Right cardiac atrium (tissue), 5 donors: Measurements from ENCODE around the gene THRSP. TPM values are rescaled to one million over a fixed set of nuclear protein-coding genes. Genes with fewer than 3 reads are reported as not detected.
A peak's percentile ranks its signal among the peaks of the same experiment; 100 is the strongest.
"Not testable (repeated sequence)": the region's sequence is repeated elsewhere in the genome, so short reads cannot be mapped to it uniquely, and the experiment has no call there.

Experiments
- ATAC-seq, 2 donors: fragments of 200-7000 bp; cut with Tn5 transposase; one replicate each; pipeline versions ENCODE4 v1.8.0 to v1.9.1; 2020; ENCODE audit warnings: moderate library complexity in 2 of 2, mild to moderate bottlenecking in 1 of 2
- DNase-seq, 3 donors: peaks; one replicate each; pipeline ENCODE4 v3.0.0-alpha.2; 2020
- H3K27ac ChIP-seq: one replicate; pipeline ENCODE4 v1.5.1; 2013; ENCODE audit warnings: mild to moderate bottlenecking, low read length, control low read depth, moderate library complexity
- H3K27me3 ChIP-seq: one replicate; pipeline ENCODE4 v1.6.1; 2013; ENCODE audit not compliant: control insufficient read depth, insufficient read depth
- H3K4me1 ChIP-seq: one replicate; pipeline ENCODE4 v1.6.1; 2013; ENCODE audit warnings: low read length; ENCODE audit not compliant: control insufficient read depth, insufficient read depth
- H3K4me3 ChIP-seq: one replicate; pipeline ENCODE4 v1.5.1; 2013; ENCODE audit warnings: low read length, control low read depth
- H3K9me3 ChIP-seq: one replicate; pipeline ENCODE4 v1.6.1; 2013; ENCODE audit warnings: low read length; ENCODE audit not compliant: control insufficient read depth
- WGBS: extraction: QIAGEN DNeasy Blood & Tissue Kit; methylation state at CpG from one replicate; pipeline ENCODE4 v1.1.7; 2013; 5-methylcytosine and 5-hydroxymethylcytosine counted together
- intact Hi-C, 4 donors: fragments of 100-400 bp; cut with DNase I; formaldehyde crosslinking; loops; one replicate each; pipeline versions ENCODE4 v1.11.0 to v1.14.0; 2022 to 2023
- polyA plus RNA-seq: library from polyadenylated mRNA; stranded (reverse); fragments of 200-250 nt; gene quantifications from one replicate; pipeline ENCODE4 v1.2.3, GENCODE V29; 2013
- total RNA-seq, 4 donors: library from RNA; stranded (reverse); fragmentation: NEBNext Ultra II Directional; extraction: Animal tissue kit (Norgen Biotek cat#: 25700); gene quantifications; one replicate each; pipeline ENCODE4 v1.2.1, GENCODE V29; 2021
- donor health status: healthy with polysubstance abuse.
- donor health status: DM: no; HTN: yes; CAD: no.
- donor health status: DM: no; HTN: no; CAD: no.
- donor health status: DM: no; HTN: yes; CAD: no; lungs with severe emphysema.
- donor health status: DM: yes; HTN: yes; CAD: no.

Gene THRSP
- total and polyA plus RNA-seq, 5 donors: 0.66 to 80.3 (median 4.3) TPM; not detected in 1

DNA sequence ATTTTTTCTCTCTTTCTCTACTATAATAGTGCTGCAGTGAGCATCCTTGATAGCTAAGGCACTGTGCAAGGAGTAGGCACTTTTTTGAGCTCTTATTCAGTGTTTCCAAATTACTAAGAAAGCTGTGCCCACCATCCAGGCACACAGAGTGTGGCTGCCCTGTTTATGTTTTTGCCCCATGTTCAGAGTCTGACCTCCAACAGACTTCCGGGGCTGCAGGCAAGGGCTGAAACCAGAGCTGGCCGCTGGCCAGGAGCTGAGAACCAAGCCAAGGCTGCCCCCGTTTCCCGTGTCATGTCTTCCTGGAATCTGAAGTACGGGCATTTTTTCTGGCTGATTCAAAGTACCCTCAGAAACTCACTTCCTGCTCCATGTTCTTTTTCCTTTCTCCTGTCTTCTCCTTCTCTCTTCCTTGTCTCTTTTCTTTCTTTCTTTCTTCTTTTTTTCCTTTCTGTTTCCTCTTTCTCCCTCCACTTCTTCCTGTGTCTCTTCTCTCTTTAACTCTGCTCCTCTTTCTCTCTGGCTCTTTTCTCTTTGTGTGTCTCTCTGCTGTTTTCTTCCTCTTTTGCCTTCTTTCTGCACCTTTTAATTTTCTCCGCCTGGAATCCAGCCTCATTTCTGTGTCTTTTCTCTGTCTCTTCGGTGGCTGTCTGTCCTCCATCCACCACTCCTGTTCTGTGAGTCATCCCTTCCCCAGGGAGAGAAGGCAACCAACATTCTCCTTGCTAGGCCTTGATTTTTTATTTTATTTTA lies 23.6 kb upstream of the THRSP start:
- intact Hi-C loops: no loop called here
- 19% methylated on average over 7 of the region's 7 CpGs for WGBS

DNA sequence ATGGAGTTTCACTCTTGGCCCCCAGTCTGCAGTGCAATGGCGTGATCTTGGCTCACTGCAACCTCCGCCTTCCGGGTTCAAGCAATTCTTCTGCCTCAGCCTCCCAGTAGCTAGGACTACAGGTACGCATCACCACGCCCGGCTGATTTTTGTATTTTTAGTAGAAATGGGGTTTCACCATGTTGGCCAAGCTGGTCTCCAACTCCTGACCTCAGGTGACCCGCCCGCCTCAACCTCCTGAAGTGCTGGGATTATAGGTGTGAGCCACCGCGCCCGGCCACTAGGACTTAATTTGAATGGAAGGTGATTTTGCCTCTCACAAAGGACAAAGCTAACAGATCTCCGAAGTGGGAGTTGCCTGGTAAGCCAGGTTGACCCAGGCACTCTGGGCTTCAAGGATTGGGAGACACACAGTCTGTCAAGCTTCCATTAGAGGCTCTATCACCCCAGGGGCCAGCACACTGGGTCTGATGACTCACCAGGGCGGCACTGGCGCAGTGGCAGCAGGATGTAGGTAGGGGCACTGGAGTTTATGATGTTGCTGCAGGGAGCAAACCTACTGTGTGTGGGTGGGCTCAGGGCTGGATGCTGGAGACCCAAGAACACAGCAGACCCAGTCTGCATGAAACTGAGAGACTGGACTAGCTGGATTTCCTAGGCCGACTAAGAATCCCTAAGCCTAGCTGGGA lies 22.8 kb upstream of the THRSP start:
- DNase-seq (no peak), ATAC-seq (no peak)
- WGBS: 89% methylated on average over 15 of the region's 15 CpGs
- Histone ChIP-seq H3K9me3 (no peaks in the 10 kb centered on the region), H3K4me3 (no peak overlapping the region), H3K27me3 (no peaks in the 10 kb centered on the region), H3K4me1 (peaks cover 2% of the 10 kb centered on the region), H3K27ac (no peak overlapping the region)
- intact Hi-C loops: no loop called here

More for the DNA sequence above, 23.6 kb upstream of the THRSP start:
- ATAC-seq: peak; percentile 50 to 67
- DNase-seq: peak; percentile 74 to 90 (median 85)
- peak overlapping the region; percentile 36 for H3K4me3 ChIP-seq
- peaks cover 2% of the 10 kb centered on the region for H3K4me1 ChIP-seq
- no peaks in the 10 kb centered on the region for H3K27me3 ChIP-seq
- no peak overlapping the region for H3K27ac ChIP-seq
- H3K9me3 ChIP-seq: no peaks in the 10 kb centered on the region

DNA sequence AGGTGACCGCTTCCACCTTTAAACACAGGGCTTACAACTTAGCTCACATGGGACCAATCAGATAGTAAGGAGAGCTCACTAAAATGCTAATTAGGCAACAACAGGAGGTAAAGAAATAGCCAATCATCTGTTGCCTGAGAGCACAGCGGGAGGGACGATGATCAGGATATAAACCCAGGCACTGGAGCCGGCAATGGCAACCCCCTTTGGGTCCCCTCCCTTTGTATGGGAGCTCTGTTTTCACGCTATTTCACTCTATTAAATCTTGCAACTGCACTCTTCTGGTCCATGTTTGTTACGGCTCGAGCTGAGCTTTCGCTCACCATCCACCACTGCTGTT lies 22.3 kb upstream of the THRSP start:
- H3K4me1 ChIP-seq, DNase-seq, H3K27ac ChIP-seq, intact Hi-C loops, H3K27me3 ChIP-seq, H3K9me3 ChIP-seq, ATAC-seq, H3K4me3 ChIP-seq: not testable (repeated sequence)
- 98% methylated on average over 8 of the region's 8 CpGs for WGBS

DNA sequence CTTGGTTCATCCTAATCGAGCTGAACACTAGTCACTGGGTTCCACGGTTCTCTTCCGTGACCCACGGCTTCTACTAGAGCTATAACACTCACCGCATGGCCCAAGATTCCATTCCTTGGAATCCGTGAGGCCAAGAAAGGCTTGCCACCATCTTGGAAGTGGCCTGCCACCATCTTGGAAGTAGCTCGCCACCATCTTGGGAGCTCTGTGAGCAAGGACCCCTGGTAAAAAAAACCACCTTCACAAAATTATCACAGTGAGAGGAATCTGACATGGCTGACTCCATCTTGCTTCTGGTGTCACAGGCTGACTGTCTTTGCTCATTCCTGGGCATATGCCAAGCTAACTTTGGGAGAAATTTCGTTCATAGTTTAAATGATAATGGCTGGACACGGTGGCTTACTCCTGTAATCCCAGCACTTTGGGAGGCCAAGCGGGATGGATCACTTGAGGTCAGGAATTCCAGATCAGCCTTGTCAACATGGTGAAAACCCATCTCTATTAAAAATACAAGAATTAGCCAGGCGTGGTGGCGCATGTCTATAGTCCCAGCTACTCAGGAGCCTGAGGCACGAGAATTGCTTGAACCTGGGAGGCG lies 21.7 kb upstream of the THRSP start:
- Histone ChIP-seq H3K4me3 (no peak overlapping the region), H3K27ac (no peak overlapping the region), H3K9me3 (no peaks in the 10 kb centered on the region), H3K27me3 (no peaks in the 10 kb centered on the region), H3K4me1 (peaks cover 2% of the 10 kb centered on the region)
- ATAC-seq: no peak
- intact Hi-C loops: no loop called here
- no peak for DNase-seq
- WGBS: 93% methylated on average over 14 of the region's 14 CpGs

DNA sequence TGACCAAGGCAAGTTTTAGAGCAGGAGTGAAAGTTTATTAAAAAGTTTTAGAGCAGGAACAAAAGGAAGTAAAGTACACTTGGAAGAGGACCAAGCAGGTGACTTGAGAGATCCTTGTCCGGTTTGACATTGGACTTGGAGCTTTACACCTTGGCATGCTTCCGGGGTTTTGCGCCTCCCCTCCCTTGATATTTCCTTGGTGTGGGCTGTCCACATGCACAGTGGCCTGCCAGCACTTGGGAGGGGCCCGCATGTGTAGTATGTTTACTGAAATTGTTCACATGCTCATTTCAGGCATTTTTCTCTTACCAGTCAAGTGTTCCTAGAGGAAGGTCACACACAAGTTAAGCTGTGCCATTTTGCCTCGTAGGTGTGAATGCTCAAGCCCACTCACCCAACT lies 19.0 kb upstream of the THRSP start:
- intact Hi-C loops: no loop called here
- no peaks in the 10 kb centered on the region for H3K9me3 ChIP-seq
- ATAC-seq (no peak), DNase-seq (no peak)
- no peak overlapping the region for H3K27ac ChIP-seq
- no peak overlapping the region for H3K4me3 ChIP-seq
- H3K4me1 ChIP-seq: peaks cover 2% of the 10 kb centered on the region
- 89% methylated on average over 5 of the region's 5 CpGs for WGBS
- H3K27me3 ChIP-seq: no peaks in the 10 kb centered on the region

DNA sequence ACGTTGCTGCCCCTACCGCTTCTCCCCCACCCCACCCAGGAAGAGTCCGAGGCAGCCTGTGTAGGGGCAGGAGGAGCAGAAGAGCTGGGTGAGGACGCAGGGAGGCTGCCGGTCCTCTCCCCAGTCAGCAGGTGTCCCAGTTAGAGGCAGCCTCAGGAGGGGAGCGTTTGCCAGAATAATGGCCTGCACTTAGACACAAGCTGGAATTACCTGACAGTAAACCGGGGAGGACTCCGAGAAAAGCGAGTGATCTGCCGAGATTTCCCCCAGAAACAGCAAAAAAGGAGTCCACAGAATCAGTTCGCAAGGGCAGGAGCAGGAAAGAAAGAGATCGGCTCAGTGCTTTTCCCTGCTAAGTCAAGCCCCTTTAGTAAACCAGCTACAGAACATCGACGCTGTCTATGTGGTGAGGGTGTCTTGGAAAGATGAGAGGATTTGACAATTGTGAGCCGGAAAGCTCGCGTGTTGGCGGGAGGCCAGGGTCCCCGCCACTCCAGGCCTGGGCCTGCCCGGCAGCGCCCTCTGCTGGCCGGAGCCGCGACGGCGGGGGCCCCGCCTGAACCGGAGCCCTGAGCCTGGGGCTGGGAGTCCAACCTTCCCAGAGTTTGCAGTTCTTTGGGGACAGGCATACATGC lies 17.7 kb upstream of the THRSP start:
- DNase-seq (peak; percentile 84 to 96 (median 94)), ATAC-seq (peak; percentile 89 to 93)
- WGBS: 3% methylated on average over 28 of the region's 28 CpGs
- Histone ChIP-seq H3K4me3 (peak overlapping the region; percentile 67), H3K27ac (peak overlapping the region; percentile 7), H3K4me1 (no peaks in the 10 kb centered on the region), H3K9me3 (no peaks in the 10 kb centered on the region), H3K27me3 (no peaks in the 10 kb centered on the region)
- intact Hi-C loops: no loop called here

DNA sequence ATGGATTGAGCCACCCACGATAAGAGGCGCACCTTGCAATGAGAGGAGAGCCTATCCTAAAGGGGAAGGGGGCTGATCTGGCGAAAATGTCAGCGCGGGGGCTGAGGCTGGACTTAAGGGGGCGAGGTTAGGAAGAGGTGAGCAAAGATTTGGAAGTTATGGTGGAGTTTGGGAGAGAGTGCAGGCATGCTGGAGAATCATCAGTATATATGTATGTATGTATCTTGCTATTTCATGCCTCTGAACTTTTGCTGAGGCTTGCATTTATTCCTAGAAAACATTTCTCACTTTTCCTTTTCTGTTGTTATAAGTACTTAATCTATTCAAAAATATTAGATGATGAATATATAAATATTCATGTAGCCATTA lies 17.2 kb upstream of the THRSP start:
- no peak for ATAC-seq
- H3K4me1 ChIP-seq: no peaks in the 10 kb centered on the region
- H3K4me3 ChIP-seq: no peak overlapping the region
- H3K27me3 ChIP-seq: no peaks in the 10 kb centered on the region
- WGBS: 21% methylated on average over 6 of the region's 6 CpGs
- no peaks in the 10 kb centered on the region for H3K9me3 ChIP-seq
- intact Hi-C loops: no loop called here
- H3K27ac ChIP-seq: no peak overlapping the region
- no peak for DNase-seq

DNA sequence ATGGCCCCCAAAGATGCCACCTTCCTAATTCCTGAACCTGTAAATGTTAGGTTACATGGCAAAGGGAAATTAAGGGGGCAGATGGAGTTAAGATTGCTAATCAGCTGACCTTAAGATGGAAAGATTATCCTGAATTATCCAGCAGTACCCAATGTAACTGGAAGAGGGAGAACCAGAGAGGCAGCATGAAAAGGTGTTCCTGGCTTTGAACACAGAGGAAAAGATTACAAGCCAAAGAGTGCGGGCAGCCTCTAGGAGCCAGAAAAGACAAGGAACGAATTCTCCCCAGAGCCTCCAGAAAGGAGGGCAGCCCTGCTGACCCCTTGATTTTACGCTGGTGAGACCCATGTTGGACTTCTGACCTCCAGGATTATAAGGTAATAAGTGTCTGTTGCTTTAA lies 15.1 kb upstream of the THRSP start:
- no peaks in the 10 kb centered on the region for H3K4me1 ChIP-seq
- WGBS: 84% methylated on average over 3 of the region's 3 CpGs
- ATAC-seq (no peak), DNase-seq (no peak)
- no peak overlapping the region for H3K27ac ChIP-seq
- no peaks in the 10 kb centered on the region for H3K9me3 ChIP-seq
- no peak overlapping the region for H3K4me3 ChIP-seq
- intact Hi-C loops: no loop called here
- no peaks in the 10 kb centered on the region for H3K27me3 ChIP-seq

DNA sequence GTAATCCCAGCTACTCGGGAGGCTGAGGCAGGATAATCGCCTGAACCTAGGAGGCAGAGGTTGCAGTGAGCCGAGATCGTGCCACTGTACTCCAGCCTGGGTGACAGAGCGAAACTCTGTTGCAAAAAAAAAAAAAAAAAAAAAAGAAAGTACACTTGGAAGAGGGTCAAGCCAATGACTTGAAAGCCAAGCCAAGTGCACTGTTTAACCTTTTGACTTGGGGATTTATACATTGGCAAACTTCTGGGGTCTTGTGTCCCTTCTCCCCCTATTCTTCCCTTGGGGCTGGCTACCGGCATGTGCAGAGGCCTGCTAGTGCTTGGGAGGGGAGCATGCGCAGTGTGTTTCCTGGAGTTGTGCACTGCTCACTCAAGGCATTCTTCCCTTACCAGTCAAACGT lies 14.3 kb upstream of the THRSP start:
- ATAC-seq (no peak), DNase-seq (no peak)
- Histone ChIP-seq H3K9me3 (no peaks in the 10 kb centered on the region), H3K27me3 (no peaks in the 10 kb centered on the region), H3K4me1 (no peaks in the 10 kb centered on the region), H3K27ac (no peak overlapping the region), H3K4me3 (no peak overlapping the region)
- WGBS: 78% methylated on average over 8 of the region's 8 CpGs
- intact Hi-C loops: no loop called here

DNA sequence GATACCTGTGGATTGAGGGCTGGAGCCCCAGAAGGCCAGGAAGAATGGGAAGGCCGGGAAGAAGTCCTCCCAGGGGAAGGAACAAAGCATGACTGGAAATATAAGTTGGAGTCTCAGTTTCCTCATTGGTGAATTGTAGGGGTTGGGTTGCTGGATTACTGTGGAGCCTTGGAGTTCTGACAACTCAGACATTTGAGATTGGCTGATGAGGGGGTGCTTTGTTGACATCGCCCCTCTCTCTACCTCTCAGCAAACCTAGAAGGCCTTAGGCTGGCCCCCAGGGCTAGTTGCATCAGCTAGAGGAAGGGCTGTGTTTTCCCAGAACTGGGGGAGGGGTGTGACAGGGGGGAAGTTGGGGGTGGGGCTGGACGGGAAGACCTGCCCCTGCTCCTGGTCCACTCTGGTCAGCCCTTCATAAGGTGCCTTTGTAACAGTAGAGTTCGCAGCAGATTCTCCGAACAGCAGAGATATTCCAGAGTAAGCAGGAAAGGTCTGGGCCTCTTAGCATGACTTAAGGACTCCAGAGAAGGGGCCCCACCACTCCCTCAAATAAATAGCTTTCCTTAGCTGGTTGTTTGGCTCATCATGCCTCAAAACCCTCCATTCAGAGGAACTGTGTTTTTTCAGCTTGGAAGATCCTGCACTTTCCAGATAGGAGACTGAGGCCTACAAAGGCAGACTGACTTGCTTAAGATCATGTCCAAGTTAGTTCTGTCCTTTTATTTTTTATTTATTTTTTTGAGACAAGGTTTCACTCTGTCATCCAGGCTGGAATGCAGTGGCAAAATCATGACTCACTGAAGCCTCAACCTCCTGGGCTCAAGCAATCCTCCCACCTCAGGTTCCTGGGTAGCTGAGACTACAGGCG lies 12.5 kb upstream of the THRSP start:
- no peaks in the 10 kb centered on the region for H3K27me3 ChIP-seq
- WGBS: 78% methylated on average over 6 of the region's 6 CpGs
- intact Hi-C loops: no loop called here
- DNase-seq (peak in 1 of 3 donors; percentile 19), ATAC-seq (peak in 1 of 2 donors; percentile 63)
- no peak overlapping the region for H3K4me3 ChIP-seq
- H3K9me3 ChIP-seq: no peaks in the 10 kb centered on the region
- no peak overlapping the region for H3K27ac ChIP-seq
- H3K4me1 ChIP-seq: no peaks in the 10 kb centered on the region
